Left lung (tissue), 10 donors: Measurements from ENCODE around the gene SPATA25. TPM values are rescaled to one million over a fixed set of nuclear protein-coding genes. Genes with fewer than 3 reads are reported as not detected.

Source experiments
- ATAC-seq: fragments of 200-7000 bp; cut with Tn5 transposase; one replicate; pipeline ENCODE4 v1.9.1; 2020; ENCODE audit warnings: moderate library complexity
- DNase-seq, 4 donors: peaks; one replicate each; pipeline ENCODE4 v3.0.0-alpha.2; 2013 to 2020
- H3K27ac ChIP-seq, 2 donors: fragments of 200-600 bp; sonication (generic) in 1 of 2; one replicate each; pipeline versions ENCODE4 v1.5.0 to v1.8.0; 2020 to 2021
- H3K27me3 ChIP-seq, 2 donors: fragments of 200-600 bp; sonication (generic) in 1 of 2; one replicate each; pipeline versions ENCODE4 v1.5.0 to v1.8.0; 2020 to 2021
- H3K36me3 ChIP-seq, 2 donors: fragments of 200-600 bp; sonication (generic) in 1 of 2; one replicate each; pipeline versions ENCODE4 v1.5.0 to v1.8.0; 2020 to 2021
- H3K4me1 ChIP-seq, 2 donors: fragments of 200-600 bp; one replicate each; pipeline ENCODE4 v1.8.0; 2021
- H3K4me3 ChIP-seq, 2 donors: fragments of 200-600 bp; sonication (generic) in 1 of 2; one replicate each; pipeline versions ENCODE4 v1.5.0 to v1.8.0; 2020 to 2021; ENCODE audit warnings: mild to moderate bottlenecking in 1 of 2
- H3K9me3 ChIP-seq, 2 donors: fragments of 200-600 bp; sonication (generic) in 1 of 2; one replicate each; pipeline versions ENCODE4 v1.5.0 to v1.8.0; 2020 to 2021
- CTCF ChIP-seq, 2 donors: fragments of 200-600 bp; sonication (generic) in 1 of 2; IDR thresholded peaks; one replicate each; pipeline versions ENCODE4 v1.5.0 to v1.8.0; 2021; ENCODE audit warnings: antibody characterized with exemption in 2 of 2
- intact Hi-C, 2 donors: fragments of 100-400 bp; cut with DNase I; formaldehyde crosslinking; loops; one replicate each; pipeline versions ENCODE4 v1.11.2 to v1.14.2; 2022
- polyA plus RNA-seq, 6 donors: library from polyadenylated mRNA; unstranded; fragments of 120-200 nt; gene quantifications; one replicate each; pipeline ENCODE4 v1.2.1, GENCODE V29; 2013; ENCODE audit not compliant: insufficient read length in 6 of 6
- total RNA-seq, 2 donors: library from RNA; stranded (reverse); fragmentation: NEBNext Ultra II Directional; extraction: Animal tissue kit (Norgen Biotek cat#: 25700); gene quantifications; one replicate each; pipeline ENCODE4 v1.2.1, GENCODE V29; 2021
- donor health status: DM: no; HTN: yes; CAD: no.
- donor health status: DM: no; HTN: no; CAD: no.

The SPATA25 gene
- total and polyA plus RNA-seq, 8 donors, result 0.70 to 3.5 (median 2.8) TPM

- Histone ChIP-seq H3K36me3 (peaks cover 0 to 53% of the 10 kb centered on the region in 2 donors), H3K9me3 (no peaks in the 10 kb centered on the region), H3K4me3 (peak overlapping the region; percentile 94 to 97), H3K4me1 (peaks cover 10 to 42% of the 10 kb centered on the region in 2 donors), H3K27ac (peak overlapping the region; percentile 78 to 85), H3K27me3 (no peaks in the 10 kb centered on the region)
- DNase-seq (peak in 2 of 4 donors; percentile 22 to 52), ATAC-seq (peak; percentile 49)
- intact Hi-C loops, result no loop called here
- no peak for TF ChIP-seq CTCF (IDR thresholded peaks at IDR 0.05)
Observed at GRCh38 chr20:45892049-45892825, 4.8 kb upstream of the SPATA25 start.

GRCh38 chr20:45890985-45891983, 3.9 kb upstream of the SPATA25 start, which contains the start of the genes CTSA and NEURL2:
CTSA (plus strand) TSS chr20:45891335; CDS start chr20:45891569, 234 bp downstream.
NEURL2 (minus strand) TSS chr20:45891208; CDS start chr20:45890991, 217 bp downstream.
- Histone ChIP-seq H3K4me1 (peaks cover 10 to 42% of the 10 kb centered on the region in 2 donors), H3K27ac (peak within 1 kb of the TSS; percentile 78 to 85), H3K4me3 (peak within 1 kb of the TSS; percentile 94 to 97), H3K9me3 (no peaks in the 10 kb centered on the region), H3K36me3 (peaks cover 0 to 53% of the 10 kb centered on the region in 2 donors), H3K27me3 (no peaks in the 10 kb centered on the region)
- peak; percentile 90 to 97 (median 92) for DNase-seq
- intact Hi-C loops, result no loop called here
- TF ChIP-seq CTCF (IDR thresholded peaks at IDR 0.05), result peak in 1 of 2 donors; percentile 10
- peak; percentile 87 for ATAC-seq

GRCh38 chr20:45890077-45890984, 2.9 kb upstream of the SPATA25 start:
- peaks cover 0 to 44% of the 10 kb centered on the region in 2 donors for H3K36me3 ChIP-seq
- H3K9me3 ChIP-seq, result no peaks in the 10 kb centered on the region
- DNase-seq, result peak; percentile 71 to 90 (median 84)
- H3K4me3 ChIP-seq, result peak overlapping the region; percentile 94 to 97
- peak; percentile 55 to 70 for TF ChIP-seq CTCF (IDR thresholded peaks at IDR 0.05)
- H3K27ac ChIP-seq, result peak overlapping the region; percentile 78 to 85
- intact Hi-C loops, result no loop called here
- no peaks in the 10 kb centered on the region for H3K27me3 ChIP-seq
- peaks cover 10 to 47% of the 10 kb centered on the region in 2 donors for H3K4me1 ChIP-seq
- ATAC-seq, result peak; percentile 81

GRCh38 chr20:45888681-45889080, 1.3 kb upstream of the SPATA25 start:
- Histone ChIP-seq H3K9me3 (no peaks in the 10 kb centered on the region), H3K36me3 (peaks cover 0 to 30% of the 10 kb centered on the region in 2 donors), H3K27me3 (no peaks in the 10 kb centered on the region), H3K4me1 (peaks cover 10 to 59% of the 10 kb centered on the region in 2 donors), H3K4me3 (no peak overlapping the region), H3K27ac (no peak overlapping the region)
- ATAC-seq (no peak), DNase-seq (peak in 1 of 4 donors; percentile 37)
- no peak for TF ChIP-seq CTCF (IDR thresholded peaks at IDR 0.05)
- intact Hi-C loops, result no loop called here
